ENCODE results near the gene C9orf40. TPM values are rescaled to one million over a fixed set of nuclear protein-coding genes. Genes with fewer than 3 reads are reported as not detected.

The C9orf40 gene
- total RNA-seq, 1 experiment from 2014 or later: 10.3 TPM

DNA sequence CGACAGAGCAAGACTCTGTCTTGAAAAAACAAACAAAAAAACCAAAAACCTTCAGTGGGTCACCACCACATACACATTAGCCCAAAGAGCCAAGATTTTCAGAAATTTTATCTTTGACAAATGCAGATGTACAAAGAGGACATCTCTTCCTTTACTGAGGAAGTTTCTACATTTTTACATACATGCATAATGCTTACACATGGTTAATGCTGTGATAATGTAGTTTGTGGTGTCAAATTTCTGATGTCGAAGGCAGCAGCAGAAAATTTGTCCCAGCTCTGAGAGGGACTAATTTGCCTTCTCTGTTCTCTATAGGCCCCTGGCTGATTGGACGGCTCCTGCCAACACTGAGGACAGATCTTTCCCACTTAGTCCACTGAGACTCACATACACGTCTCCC is 24.6 kb upstream of the C9orf40 start:
- Histone ChIP-seq H3K18ac (ENCODE audit: insufficient read length, low read depth, low read length) (no peak overlapping the region), H3K27ac (ENCODE audit: insufficient read length, low read depth, low read length) (no peak overlapping the region), H2BK15ac (ENCODE audit: low read depth, low read length) (no peak overlapping the region), H3K4me2 (ENCODE audit: insufficient read depth, insufficient read length, low read length) (no peak overlapping the region), H3K27me3 (ENCODE audit: insufficient read depth, low read length) (no peaks in the 10 kb centered on the region), H3K79me2 (ENCODE audit: insufficient read depth, low read length) (no peaks in the 10 kb centered on the region), H2BK5ac (ENCODE audit: insufficient read length, low read length) (no peak overlapping the region), H3K9ac (ENCODE audit: extremely low read depth, insufficient read length, low read length) (no peak overlapping the region), H3K23ac (ENCODE audit: insufficient read length, low read depth, low read length) (no peak overlapping the region), H3T11ph (ENCODE audit: low read length) (no peak overlapping the region), H2BK20ac (ENCODE audit: low read depth, low read length, poor library complexity, severe bottlenecking) (no peak overlapping the region), H4K20me1 (ENCODE audit: control insufficient read depth, insufficient read depth, insufficient read length) (no peaks in the 10 kb centered on the region), H3K14ac (ENCODE audit: insufficient read depth, low read length) (no peak overlapping the region), H2AFZ (ENCODE audit: low read length) (no peak overlapping the region), H2BK12ac (ENCODE audit: insufficient read length, low read depth, low read length) (no peak overlapping the region), H3K23me2 (ENCODE audit: insufficient read length, low read depth, low read length, poor library complexity, severe bottlenecking) (no peaks in the 10 kb centered on the region), H4K91ac (ENCODE audit: insufficient read length, low read depth, low read length) (no peak overlapping the region), H3K4me1 (ENCODE audit: insufficient read depth, low read length) (no peaks in the 10 kb centered on the region), H4K8ac (replicated peaks; ENCODE audit: insufficient read length, low read depth, low read length) (no peak overlapping the region), H3K79me1 (ENCODE audit: insufficient read depth, low read depth, low read length, poor library complexity, severe bottlenecking) (no peaks in the 10 kb centered on the region), H3K4ac (ENCODE audit: low read depth, low read length) (no peak overlapping the region), H2AK5ac (ENCODE audit: insufficient read length, low read length) (no peak overlapping the region), H2BK120ac (ENCODE audit: low read depth, low read length, poor library complexity, severe bottlenecking) (no peak overlapping the region), H4K5ac (ENCODE audit: insufficient read length, low read depth, low read length) (no peak overlapping the region), H3K56ac (ENCODE audit: insufficient read length, low read depth, low read length) (no peak overlapping the region), H3K9me3 (ENCODE audit: control insufficient read depth, low read depth, low read length) (no peaks in the 10 kb centered on the region)
- H3K27ac Mint-ChIP-seq: no peak overlapping the region
- peaks cover 0 to 7% of the 10 kb centered on the region in 2 experiments; a peak in 2 of 4 replicates for H3K4me1 Mint-ChIP-seq
- no peak for DNase-seq
- WGBS (ENCODE audit: extremely low coverage, insufficient read length, low lambda C conversion rate): no CpG with 5 or more reads among the region's 4 CpGs
- H3K36me3 Mint-ChIP-seq (ENCODE audit: insufficient read depth in 1 of 3, low read depth in 3 of 3): peaks cover 32 to 59% (median 59%) of the 10 kb centered on the region in 3 experiments
- peaks cover 29 to 33% of the 10 kb centered on the region in 2 experiments for H3K9me3 Mint-ChIP-seq
- TF ChIP-seq, protein P1, sequence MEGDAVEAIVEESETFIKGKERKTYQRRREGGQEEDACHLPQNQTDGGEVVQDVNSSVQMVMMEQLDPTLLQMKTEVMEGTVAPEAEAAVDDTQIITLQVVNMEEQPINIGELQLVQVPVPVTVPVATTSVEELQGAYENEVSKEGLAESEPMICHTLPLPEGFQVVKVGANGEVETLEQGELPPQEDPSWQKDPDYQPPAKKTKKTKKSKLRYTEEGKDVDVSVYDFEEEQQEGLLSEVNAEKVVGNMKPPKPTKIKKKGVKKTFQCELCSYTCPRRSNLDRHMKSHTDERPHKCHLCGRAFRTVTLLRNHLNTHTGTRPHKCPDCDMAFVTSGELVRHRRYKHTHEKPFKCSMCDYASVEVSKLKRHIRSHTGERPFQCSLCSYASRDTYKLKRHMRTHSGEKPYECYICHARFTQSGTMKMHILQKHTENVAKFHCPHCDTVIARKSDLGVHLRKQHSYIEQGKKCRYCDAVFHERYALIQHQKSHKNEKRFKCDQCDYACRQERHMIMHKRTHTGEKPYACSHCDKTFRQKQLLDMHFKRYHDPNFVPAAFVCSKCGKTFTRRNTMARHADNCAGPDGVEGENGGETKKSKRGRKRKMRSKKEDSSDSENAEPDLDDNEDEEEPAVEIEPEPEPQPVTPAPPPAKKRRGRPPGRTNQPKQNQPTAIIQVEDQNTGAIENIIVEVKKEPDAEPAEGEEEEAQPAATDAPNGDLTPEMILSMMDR (conservative IDR thresholded peaks at IDR 0.05): no peak
- H3K27me3 Mint-ChIP-seq (ENCODE audit: low read depth): peaks cover 7% of the 10 kb centered on the region
- no peak overlapping the region for H3K4me3 Mint-ChIP-seq

All from H9 (cell line).